Naive thymus-derived CD4-positive, alpha-beta T cell (primary cell): Measurements from ENCODE around the gene CFAP299. TPM values are rescaled to one million over a fixed set of nuclear protein-coding genes. Genes with fewer than 3 reads are reported as not detected.

Source experiments
- ATAC-seq: fragments of 150-1000 bp; cut with Tn5 transposase; 2 replicates; pipeline ENCODE4 v1.10.0; 2021; ENCODE audit warnings: mild to moderate bottlenecking, moderate library complexity
- CTCF ChIA-PET: fragments of 350-600 bp; sonication (Branson Sonifier 250); formaldehyde crosslinking; loops from one replicate; lab custom pipeline; 2021; ENCODE audit warnings: antibody characterized with exemption; lab: Charles Lee
- POLR2A ChIA-PET: fragments of 350-600 bp; sonication (Branson Sonifier 250); formaldehyde crosslinking; loops from one replicate; lab custom pipeline; 2021; ENCODE audit warnings: antibody characterized with exemption, inconsistent platforms; lab: Charles Lee
- DNase-seq, 9 donors: peaks; one replicate each; pipeline versions ENCODE4 v3.0.0 to v3.0.0-alpha.2; 2020 to 2022; ENCODE audit warnings: mixed read lengths in 1 of 9
- H3K27ac ChIP-seq: one replicate; pipeline ENCODE4 v1.7.0; 2013; ENCODE audit warnings: mild to moderate bottlenecking, low read depth, low read length, moderate library complexity
- H3K27me3 ChIP-seq, 2 donors: one replicate each; pipeline ENCODE4 v1.7.0; 2013; ENCODE audit warnings: low read length in 2 of 2, mild to moderate bottlenecking in 2 of 2, moderate library complexity in 2 of 2; ENCODE audit not compliant: control insufficient read depth in 2 of 2, insufficient read depth in 2 of 2
- H3K36me3 ChIP-seq, 3 experiments: 1 replicate in 2 of 3; 2 replicates in 1 of 3; pipeline ENCODE4 v1.7.0; 2013; ENCODE audit warnings: low read length in 3 of 3, mild to moderate bottlenecking in 3 of 3, moderate library complexity in 1 of 3; ENCODE audit not compliant: insufficient read depth in 3 of 3, control insufficient read depth in 2 of 3
- H3K4me1 ChIP-seq, 2 donors: one replicate each; pipeline ENCODE4 v1.7.0; 2013; ENCODE audit warnings: low read length in 2 of 2, mild to moderate bottlenecking in 2 of 2, moderate library complexity in 1 of 2; ENCODE audit not compliant: control insufficient read depth in 2 of 2, insufficient read depth in 2 of 2
- H3K4me3 ChIP-seq: 2 replicates; pipeline ENCODE4 v1.7.0; 2013; ENCODE audit warnings: mild to moderate bottlenecking, low read length
- H3K9me3 ChIP-seq, 3 experiments: 1 replicate in 2 of 3; 2 replicates in 1 of 3; pipeline ENCODE4 v1.7.0; 2013; ENCODE audit warnings: low read length in 3 of 3; ENCODE audit not compliant: control insufficient read depth in 2 of 3
- H3K27ac Mint-ChIP-seq, 9 donors: one replicate each; pipeline ENCODE4 v1.8.0; 2020 to 2022; ENCODE audit warnings: mixed read lengths in 9 of 9, mild to moderate bottlenecking in 8 of 9, moderate library complexity in 5 of 9, inconsistent platforms in 2 of 9
- H3K27me3 Mint-ChIP-seq, 5 donors: one replicate each; pipeline ENCODE4 v1.8.0; 2021 to 2022; ENCODE audit warnings: mixed read lengths in 5 of 5, mild to moderate bottlenecking in 1 of 5
- H3K36me3 Mint-ChIP-seq, 5 donors: one replicate each; pipeline ENCODE4 v1.8.0; 2020 to 2022; ENCODE audit warnings: mixed read lengths in 5 of 5, mild to moderate bottlenecking in 3 of 5, inconsistent platforms in 1 of 5
- H3K4me1 Mint-ChIP-seq, 7 donors: one replicate each; pipeline ENCODE4 v1.8.0; 2020 to 2022; ENCODE audit warnings: mixed read lengths in 7 of 7, mild to moderate bottlenecking in 3 of 7, inconsistent platforms in 1 of 7
- H3K4me3 Mint-ChIP-seq, 10 donors: one replicate each; pipeline ENCODE4 v1.8.0; 2020 to 2022; ENCODE audit warnings: mild to moderate bottlenecking in 10 of 10, mixed read lengths in 10 of 10, moderate library complexity in 6 of 10, inconsistent platforms in 2 of 10
- H3K9me3 Mint-ChIP-seq, 11 donors: one replicate each; pipeline ENCODE4 v1.8.0; 2020 to 2022; ENCODE audit warnings: mixed read lengths in 11 of 11, mild to moderate bottlenecking in 4 of 11, inconsistent platforms in 1 of 11, moderate library complexity in 1 of 11
- intact Hi-C, 2 donors: fragments of 100-400 bp; cut with micrococcal nuclease; formaldehyde crosslinking; loops; one replicate each; pipeline ENCODE4 v1.15.1; 2023
- polyA plus RNA-seq, 2 donors: library from polyadenylated mRNA; unstranded; fragments of 300-500 nt; fragmentation: Illumina TruSeq; gene quantifications; one replicate each; pipeline ENCODE4 v1.2.3, GENCODE V29; 2021
- total RNA-seq, 6 experiments: library from RNA in 5 of 6; stranded (reverse) in 5 of 6; gene quantifications; 1 replicate in 5 of 6; 2 replicates in 1 of 6; pipeline ENCODE4 v1.2.3 and lab custom pipeline; 2021 to 2026

CFAP299 gene
- total and polyA plus RNA-seq, 7 experiments from 2014 or later = not detected

DNA sequence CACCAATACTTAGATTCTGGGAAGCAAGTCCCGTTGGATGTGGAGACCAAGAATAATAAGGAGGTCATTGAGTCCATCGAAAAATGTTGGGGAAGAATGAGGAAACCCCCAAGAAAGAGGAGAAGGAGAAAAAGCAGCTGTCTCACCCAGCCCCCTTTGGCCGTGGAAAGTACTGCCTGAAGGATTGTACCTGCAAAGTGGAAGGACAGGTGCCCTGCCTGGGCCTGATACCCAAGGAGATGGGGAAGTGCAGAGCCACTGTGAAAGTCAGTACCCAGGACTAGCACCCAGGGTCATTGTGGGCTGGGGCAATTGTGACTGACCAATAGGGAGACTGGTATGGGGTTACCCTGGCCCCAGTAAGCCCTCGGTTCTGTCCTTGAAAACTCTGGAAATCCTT, 13.8 kb upstream of the CFAP299 start:
- peaks cover 0 to 6% (median 5%) of the 10 kb centered on the region in 7 donors for H3K4me1 Mint-ChIP-seq
- no peak overlapping the region for H3K27ac ChIP-seq
- H3K27me3 Mint-ChIP-seq = peaks cover 0 to 13% (median 7%) of the 10 kb centered on the region in 5 donors
- H3K4me3 Mint-ChIP-seq = no peak overlapping the region
- H3K9me3 ChIP-seq = no peaks in the 10 kb centered on the region
- POLR2A ChIA-PET = no interaction called here
- intact Hi-C loops = no loop called here
- DNase-seq (no peak), ATAC-seq (no peak)
- H3K9me3 Mint-ChIP-seq = no peaks in the 10 kb centered on the region
- no peak overlapping the region for H3K27ac Mint-ChIP-seq
- H3K36me3 ChIP-seq = no peaks in the 10 kb centered on the region
- H3K36me3 Mint-ChIP-seq = no peaks in the 10 kb centered on the region
- no peak overlapping the region for H3K4me3 ChIP-seq
- no peaks in the 10 kb centered on the region for H3K4me1 ChIP-seq
- H3K27me3 ChIP-seq = no peaks in the 10 kb centered on the region
- CTCF ChIA-PET = no interaction called here

DNA sequence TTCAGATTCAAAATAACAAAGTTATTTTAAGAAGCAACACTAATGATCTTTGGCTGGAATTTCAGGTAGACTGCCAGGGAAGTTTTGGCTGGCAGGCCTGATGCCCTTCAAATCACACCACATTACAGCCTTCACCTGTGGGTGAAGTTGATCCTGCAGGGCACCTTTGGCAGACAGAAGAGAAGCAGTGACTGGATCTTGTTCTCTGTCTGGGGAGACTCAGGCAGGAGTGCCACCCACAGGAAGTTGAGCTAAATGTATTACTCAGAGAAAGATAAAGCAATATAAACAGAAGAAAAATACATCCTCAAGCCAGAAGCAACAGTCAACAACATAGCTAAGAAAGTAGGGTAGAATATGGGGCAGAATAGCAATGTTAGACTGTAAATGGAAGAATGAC, 12.8 kb upstream of the CFAP299 start:
- CTCF ChIA-PET = interaction anchor here (0.6 to 0.7 kb wide), 3 partner anchors 41 to 720 kb away, joined by 3 to 4 read pairs (median 3); no protein-coding TSS in a partner anchor
- H3K36me3 Mint-ChIP-seq = no peaks in the 10 kb centered on the region
- intact Hi-C loops = no loop called here

DNA sequence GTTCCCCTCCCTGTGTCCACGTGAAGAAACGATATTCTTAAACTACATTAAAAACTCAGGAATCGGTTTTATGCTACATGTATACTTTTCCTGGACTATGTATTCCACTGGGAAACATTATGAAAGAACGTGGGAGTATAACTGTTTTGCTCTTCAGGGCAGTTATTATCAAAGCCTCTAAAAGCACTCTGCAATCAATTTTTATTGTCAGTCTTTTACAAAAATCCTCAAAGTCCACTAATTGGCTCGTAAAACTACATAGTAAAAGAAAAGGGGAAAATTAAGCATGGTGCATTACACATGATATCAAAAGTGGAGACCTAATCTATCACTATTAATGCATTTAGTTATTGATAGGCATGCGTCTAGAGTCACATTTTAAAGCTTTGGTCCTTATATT, 11.4 kb upstream of the CFAP299 start:
- POLR2A ChIA-PET = no interaction called here
- H3K4me1 Mint-ChIP-seq = peaks cover 0 to 6% (median 5%) of the 10 kb centered on the region in 7 donors

More for the DNA sequence above, 12.8 kb upstream of the CFAP299 start:
- peak in 2 of 9 donors; percentile 2 to 17 for DNase-seq
- H3K4me3 Mint-ChIP-seq = no peak overlapping the region
- H3K4me1 ChIP-seq = no peaks in the 10 kb centered on the region
- H3K27me3 Mint-ChIP-seq = peaks cover 0 to 9% (median 3%) of the 10 kb centered on the region in 5 donors
- POLR2A ChIA-PET = no interaction called here
- peaks cover 0 to 6% (median 5%) of the 10 kb centered on the region in 7 donors for H3K4me1 Mint-ChIP-seq
- H3K9me3 Mint-ChIP-seq = no peaks in the 10 kb centered on the region
- H3K27ac ChIP-seq = no peak overlapping the region
- no peaks in the 10 kb centered on the region for H3K9me3 ChIP-seq
- ATAC-seq = no peak
- no peak overlapping the region for H3K4me3 ChIP-seq
- no peaks in the 10 kb centered on the region for H3K27me3 ChIP-seq
- no peaks in the 10 kb centered on the region for H3K36me3 ChIP-seq
- H3K27ac Mint-ChIP-seq = peak overlapping the region in 1 of 9 donors; percentile 33

DNA sequence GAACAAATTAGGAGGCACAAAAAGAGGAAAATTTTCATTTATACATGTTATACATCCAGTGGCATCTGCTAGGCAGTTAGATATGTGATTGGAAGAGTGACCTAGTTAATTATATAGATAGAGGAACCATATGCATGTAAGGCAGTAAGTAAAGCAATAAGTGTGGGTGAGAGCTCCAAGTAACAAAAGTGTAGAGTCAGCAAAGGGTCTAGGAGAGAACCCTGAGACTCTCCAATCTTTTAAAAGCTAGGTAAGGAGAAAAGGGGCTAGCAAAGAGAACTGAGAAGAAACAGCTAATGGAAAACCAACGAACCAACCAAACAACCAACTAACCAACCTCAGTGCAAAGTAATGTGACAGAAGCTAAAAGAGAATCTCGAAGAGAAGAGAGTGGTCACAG, 3.8 kb upstream of the CFAP299 start:
- no peak overlapping the region for H3K4me3 ChIP-seq
- Mint-ChIP-seq H3K27me3 (peaks cover 4 to 21% (median 12%) of the 10 kb centered on the region in 5 donors), H3K4me1 (peaks cover 0 to 15% (median 9%) of the 10 kb centered on the region in 7 donors), H3K9me3 (no peaks in the 10 kb centered on the region), H3K4me3 (no peak overlapping the region), H3K27ac (no peak overlapping the region), H3K36me3 (no peaks in the 10 kb centered on the region)
- no peaks in the 10 kb centered on the region for H3K36me3 ChIP-seq
- peaks cover 0 to 11% of the 10 kb centered on the region in 2 donors for H3K4me1 ChIP-seq
- no peaks in the 10 kb centered on the region for H3K9me3 ChIP-seq
- intact Hi-C loops = no loop called here
- no peak for DNase-seq
- ChIA-PET POLR2A (no interaction called here), CTCF (interaction anchor here (0.9 kb wide), 1 partner anchor 128 kb away, joined by 3 read pairs; no protein-coding TSS in a partner anchor)
- H3K27ac ChIP-seq = no peak overlapping the region
- H3K27me3 ChIP-seq = peaks cover 0 to 5% of the 10 kb centered on the region in 2 donors
- no peak for ATAC-seq

More for the DNA sequence above, 11.4 kb upstream of the CFAP299 start:
- Histone ChIP-seq H3K27ac (no peak overlapping the region), H3K9me3 (no peaks in the 10 kb centered on the region), H3K27me3 (no peaks in the 10 kb centered on the region), H3K36me3 (no peaks in the 10 kb centered on the region), H3K4me3 (no peak overlapping the region), H3K4me1 (no peaks in the 10 kb centered on the region)
- intact Hi-C loops = no loop called here
- ATAC-seq (no peak), DNase-seq (no peak)
- Mint-ChIP-seq H3K9me3 (no peaks in the 10 kb centered on the region), H3K36me3 (no peaks in the 10 kb centered on the region), H3K27me3 (peaks cover 0 to 6% (median under 1%) of the 10 kb centered on the region in 5 donors), H3K27ac (no peak overlapping the region), H3K4me3 (no peak overlapping the region)
- CTCF ChIA-PET = no interaction called here

DNA sequence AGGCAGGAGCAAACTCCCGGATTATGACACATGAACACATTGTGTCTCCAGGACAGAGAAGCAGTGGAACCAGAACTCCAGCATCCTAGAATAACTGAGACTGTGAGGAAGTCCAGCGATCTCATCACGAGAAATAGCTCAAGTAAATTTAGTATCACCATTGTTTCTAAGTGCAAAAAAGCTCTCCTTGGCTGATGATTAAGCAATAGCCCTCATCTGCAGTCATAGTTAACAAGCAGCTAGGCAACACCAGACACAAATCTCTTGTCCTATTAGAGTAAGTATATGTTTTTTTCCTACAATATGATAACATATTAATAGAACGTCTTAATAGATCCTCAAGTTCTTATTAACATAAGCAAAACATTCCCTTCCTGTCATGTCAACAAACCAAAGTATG, 2.4 kb upstream of the CFAP299 start:
- Histone ChIP-seq H3K4me1 (peaks cover 0 to 11% of the 10 kb centered on the region in 2 donors), H3K9me3 (no peaks in the 10 kb centered on the region), H3K36me3 (no peaks in the 10 kb centered on the region), H3K27ac (no peak overlapping the region), H3K4me3 (no peak overlapping the region), H3K27me3 (peaks cover 0 to 5% of the 10 kb centered on the region in 2 donors)
- H3K4me3 Mint-ChIP-seq = no peak overlapping the region
- ChIA-PET POLR2A (no interaction called here), CTCF (no interaction called here)
- peaks cover 4 to 26% (median 15%) of the 10 kb centered on the region in 5 donors for H3K27me3 Mint-ChIP-seq
- H3K27ac Mint-ChIP-seq = no peak overlapping the region
- DNase-seq (no peak), ATAC-seq (no peak)
- peaks cover 0 to 15% (median 9%) of the 10 kb centered on the region in 7 donors for H3K4me1 Mint-ChIP-seq
- intact Hi-C loops = no loop called here
- H3K36me3 Mint-ChIP-seq = no peaks in the 10 kb centered on the region
- H3K9me3 Mint-ChIP-seq = no peaks in the 10 kb centered on the region

DNA sequence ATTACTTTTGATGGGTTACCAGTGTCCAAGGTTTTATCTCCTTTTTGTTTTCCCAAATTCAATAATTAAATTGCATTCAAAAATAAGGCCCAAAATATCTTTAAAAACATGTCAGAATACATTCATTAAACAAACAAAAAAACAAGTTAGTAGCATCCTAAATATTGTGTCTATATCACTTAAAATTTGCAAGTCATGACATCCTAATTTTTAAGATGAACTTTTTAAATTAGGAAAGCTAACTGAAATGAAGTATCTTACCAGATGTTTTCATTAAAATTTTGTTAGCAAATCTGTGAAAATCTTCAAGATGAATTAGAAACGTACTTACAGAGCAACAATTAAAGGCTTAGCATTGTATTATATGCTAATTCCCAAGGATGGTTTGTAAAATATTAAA, 962 bp upstream of the CFAP299 start:
- Mint-ChIP-seq H3K4me3 (peak overlapping the region in 1 of 10 donors; percentile 26), H3K36me3 (no peaks in the 10 kb centered on the region), H3K9me3 (peaks cover 0 to 2% (median 0%) of the 10 kb centered on the region in 11 donors), H3K27me3 (peaks cover 0 to 34% (median 20%) of the 10 kb centered on the region in 5 donors), H3K27ac (no peak overlapping the region), H3K4me1 (peaks cover 0 to 15% (median 9%) of the 10 kb centered on the region in 7 donors)
- DNase-seq (no peak), ATAC-seq (no peak)
- H3K4me3 ChIP-seq = no peak overlapping the region
- peaks cover 0 to 5% of the 10 kb centered on the region in 2 donors for H3K27me3 ChIP-seq
- ChIA-PET CTCF (no interaction called here), POLR2A (no interaction called here)
- no peaks in the 10 kb centered on the region for H3K9me3 ChIP-seq
- H3K36me3 ChIP-seq = no peaks in the 10 kb centered on the region
- intact Hi-C loops = no loop called here
- H3K4me1 ChIP-seq = peaks cover 0 to 11% of the 10 kb centered on the region in 2 donors
- no peak overlapping the region for H3K27ac ChIP-seq

DNA sequence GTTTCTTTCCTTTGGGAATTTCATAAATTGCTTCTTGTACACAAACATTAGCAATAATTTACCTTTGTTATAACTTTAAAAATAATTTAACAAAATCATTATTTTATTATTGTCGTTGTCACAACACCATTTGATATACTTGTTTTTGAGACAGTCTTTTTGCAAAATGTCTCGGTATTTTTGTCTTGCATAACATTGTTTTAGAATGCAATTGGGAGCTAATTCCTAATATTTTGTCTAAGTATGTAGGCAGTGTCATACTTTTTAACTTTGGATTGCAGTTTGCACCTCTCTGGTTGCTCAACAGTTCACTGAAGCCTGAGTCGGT, 340 bp upstream of the CFAP299 start:
- Mint-ChIP-seq H3K4me3 (peak overlapping the region; percentile 85 to 94 (median 88)), H3K36me3 (peaks cover 0 to 3% (median 0%) of the 10 kb centered on the region in 5 donors), H3K27ac (peak overlapping the region in 2 of 9 donors; percentile 49 to 85), H3K27me3 (peaks cover 0 to 34% (median 20%) of the 10 kb centered on the region in 5 donors), H3K4me1 (peaks cover 0 to 15% (median 9%) of the 10 kb centered on the region in 7 donors), H3K9me3 (peaks cover 0 to 4% (median 0%) of the 10 kb centered on the region in 11 donors)
- Histone ChIP-seq H3K4me1 (peaks cover 0 to 11% of the 10 kb centered on the region in 2 donors), H3K36me3 (no peaks in the 10 kb centered on the region), H3K4me3 (peak overlapping the region; percentile 62), H3K9me3 (no peaks in the 10 kb centered on the region), H3K27ac (no peak overlapping the region), H3K27me3 (peaks cover 0 to 5% of the 10 kb centered on the region in 2 donors)
- ChIA-PET CTCF (no interaction called here), POLR2A (no interaction called here)
- no peak for ATAC-seq
- DNase-seq = no peak
- intact Hi-C loops = no loop called here
